HCT116 (cell line): ENCODE data around the gene TMEM11. TPM values are rescaled to one million over a fixed set of nuclear protein-coding genes. Genes with fewer than 3 reads are reported as not detected.

Experiments used
- ATAC-seq: fragments of 200-7000 bp; cut with Tn5 transposase; 2 replicates; pipeline ENCODE4 v1.9.1; 2020; ENCODE audit warnings: mild to moderate bottlenecking, moderate library complexity
- BruUV-seq: library from RNA; stranded (reverse); fragments of 400-500 nt; replicated peaks from 2 replicates; lab custom pipeline; 2021; lab: Mats Ljungman, UMichigan
- CTCF ChIA-PET: fragments of 300-600 bp; sonication (Branson Sonifier 250); formaldehyde crosslinking; loops from one replicate; lab custom pipeline; 2021; ENCODE audit warnings: antibody characterized with exemption; lab: Charles Lee
- POLR2A ChIA-PET: fragments of 300-600, 350-600 bp; sonication (Branson Sonifier 250); formaldehyde crosslinking; loops from one replicate; lab custom pipeline; 2021; ENCODE audit warnings: antibody characterized with exemption; lab: Charles Lee
- RAD21 ChIA-PET, 2 experiments: fragments of 300-600 bp; sonication (Branson Sonifier 250); formaldehyde crosslinking; loops; one replicate each; lab custom pipeline; 2023; ENCODE audit warnings: low total read pairs in 2 of 2; ENCODE audit not compliant: uncharacterized antibody in 2 of 2, unreplicated experiment in 2 of 2, low non-redundant PET in 1 of 2; lab: Charles Lee
- DNase-seq: peaks from one replicate; pipeline ENCODE4 v3.0.0-alpha.2; 2010; ENCODE audit warnings: low read depth, low spot score
- H2AFZ ChIP-seq: fragments of 200-600 bp; shearing (Covaris generic), sonication (generic); 2 replicates; pipeline ENCODE4 v1.6.1; 2017; ENCODE audit warnings: low read depth, mixed run types, mixed read lengths, antibody characterized with exemption, low read length; ENCODE audit not compliant: poor library complexity, severe bottlenecking
- H3K27ac ChIP-seq: 2 replicates; pipeline ENCODE4 v1.5.1; 2012; ENCODE audit warnings: low read depth, low read length
- H3K27me3 ChIP-seq: fragments of 200-600 bp; sonication (generic); 2 replicates; pipeline ENCODE4 v1.6.1; 2016; ENCODE audit warnings: mixed run types, low read length, mixed read lengths; ENCODE audit not compliant: insufficient read depth
- H3K36me3 ChIP-seq, 2 experiments: fragments of 200-500 bp in 1 of 2; fragments of 200-600 bp in 1 of 2; sonication (Bioruptor generic) in 1 of 2; sonication (generic) in 1 of 2; 2 replicates each; pipeline versions ENCODE4 v1.5.1 to v1.6.1; 2014 to 2016; ENCODE audit warnings: low read length in 2 of 2, inconsistent platforms in 1 of 2, mixed read lengths in 1 of 2, mixed run types in 1 of 2; ENCODE audit not compliant: insufficient read depth in 2 of 2, control insufficient read depth in 1 of 2
- H3K4me1 ChIP-seq, 2 experiments: fragments of 200-600 bp in 1 of 2; sonication (generic) in 1 of 2; 2 replicates each; pipeline versions ENCODE4 v1.5.1 to v1.6.1; 2012 to 2017; ENCODE audit warnings: low read length in 2 of 2, inconsistent platforms in 1 of 2, mild to moderate bottlenecking in 1 of 2, mixed read lengths in 1 of 2, mixed run types in 1 of 2, moderate library complexity in 1 of 2; ENCODE audit not compliant: insufficient read depth in 2 of 2, control insufficient read depth in 1 of 2
- H3K4me2 ChIP-seq: fragments of 200-600 bp; sonication (generic); 2 replicates; pipeline ENCODE4 v1.6.1; 2017; ENCODE audit warnings: mixed run types, low read length, mixed read lengths
- H3K4me3 ChIP-seq, 2 experiments: fragments of 200-600 bp in 1 of 2; sonication (generic) in 1 of 2; replicated peaks in 1 of 2; 2 replicates each; pipeline ENCODE4 v1.5.1; 2011 to 2016; ENCODE audit warnings: low read length in 2 of 2, control low read depth in 1 of 2, low read depth in 1 of 2, mild to moderate bottlenecking in 1 of 2, mixed read lengths in 1 of 2, mixed run types in 1 of 2
- H3K79me2 ChIP-seq: fragments of 200-600 bp; sonication (generic); 2 replicates; pipeline ENCODE4 v1.6.1; 2017; ENCODE audit warnings: mild to moderate bottlenecking, mixed run types, low read length, moderate library complexity, mixed read lengths; ENCODE audit not compliant: insufficient read depth
- H3K9ac ChIP-seq: fragments of 200-600 bp; sonication (generic); 2 replicates; pipeline ENCODE4 v1.6.1; 2016; ENCODE audit warnings: low read length, mixed read lengths
- H3K9me2 ChIP-seq: fragments of 200-600 bp; sonication (generic), shearing (Covaris generic); 2 replicates; pipeline ENCODE4 v1.6.1; 2017; ENCODE audit warnings: mixed run types, mild to moderate bottlenecking, moderate library complexity; ENCODE audit not compliant: insufficient read depth
- H3K9me3 ChIP-seq, 2 experiments: fragments of 200-500 bp in 1 of 2; fragments of 200-600 bp in 1 of 2; sonication (Bioruptor generic) in 1 of 2; sonication (generic) in 1 of 2; 2 replicates each; pipeline ENCODE4 v1.6.1; 2014 to 2017; ENCODE audit warnings: low read length in 2 of 2, mixed read lengths in 2 of 2, inconsistent platforms in 1 of 2, low read depth in 1 of 2, mild to moderate bottlenecking in 1 of 2, mixed run types in 1 of 2, moderate library complexity in 1 of 2; ENCODE audit not compliant: control insufficient read depth in 1 of 2, insufficient read depth in 1 of 2
- H4K20me1 ChIP-seq: fragments of 200-600 bp; sonication (generic), shearing (Covaris generic); 2 replicates; pipeline ENCODE4 v1.6.1; 2017; ENCODE audit warnings: mixed run types, mild to moderate bottlenecking, moderate library complexity; ENCODE audit not compliant: insufficient read depth
- CEBPB ChIP-seq: IDR thresholded peaks from 2 replicates; pipeline ENCODE4 v1.6.1; 2012; ENCODE audit warnings: low read depth
- EGR1 ChIP-seq: IDR thresholded peaks from 2 replicates; pipeline ENCODE4 v1.6.1; 2012; ENCODE audit warnings: low read depth
- ELF1 ChIP-seq: IDR thresholded peaks from 2 replicates; pipeline ENCODE4 v1.6.1; 2012; ENCODE audit warnings: low read depth, borderline replicate concordance
- EZH2phosphoT487 ChIP-seq: fragments of 200-600 bp; IDR thresholded peaks from 2 replicates; pipeline ENCODE4 v1.6.1; 2018; ENCODE audit warnings: antibody characterized with exemption, borderline replicate concordance
- JUND ChIP-seq: IDR thresholded peaks from 2 replicates; pipeline ENCODE4 v1.6.1; 2012
- POLR2A ChIP-seq: IDR thresholded peaks from 2 replicates; pipeline ENCODE4 v1.7.0; 2011; ENCODE audit warnings: borderline replicate concordance; ENCODE audit not compliant: insufficient read depth, insufficient read length; ENCODE audit errors: extremely low read depth
- POLR2AphosphoS5 ChIP-seq: IDR thresholded peaks from 2 replicates; pipeline ENCODE4 v1.6.1; 2011; ENCODE audit warnings: mild to moderate bottlenecking, low read depth, low read length, moderate library complexity
- RAD21 ChIP-seq: IDR thresholded peaks from 2 replicates; pipeline ENCODE4 v1.6.1; 2012; ENCODE audit warnings: low read depth, mild to moderate bottlenecking
- SRF ChIP-seq: IDR thresholded peaks from 2 replicates; pipeline ENCODE4 v1.6.1; 2012; ENCODE audit warnings: low read depth
- TCF7L2 ChIP-seq: IDR thresholded peaks from 2 replicates; pipeline ENCODE4 v1.7.0; 2011; ENCODE audit warnings: borderline replicate concordance, inconsistent platforms; ENCODE audit not compliant: insufficient read depth, insufficient read length; ENCODE audit errors: extremely low read depth
- ZFX ChIP-seq: fragments of 450-650 bp; IDR thresholded peaks from 2 replicates; pipeline ENCODE4 v1.6.1; 2017
- intact Hi-C: fragments of 100-400 bp; cut with micrococcal nuclease; formaldehyde crosslinking; loops from 2 replicates; pipeline ENCODE4 v1.10.0; 2022
- total RNA-seq: library from RNA; stranded (reverse); gene quantifications from one replicate; pipeline ENCODE4 v1.2.1, GENCODE V29; 2021; ENCODE audit not compliant: unreplicated experiment
- TF ChIP-seq, protein P1 (sequence below): IDR thresholded peaks from 2 replicates; pipeline ENCODE4 v1.6.1; 2012
- TF ChIP-seq, protein P2 (sequence below): IDR thresholded peaks from 2 replicates; pipeline ENCODE4 v1.6.1; 2011; ENCODE audit warnings: mild to moderate bottlenecking, low read length, moderate library complexity; ENCODE audit not compliant: insufficient replicate concordance; ENCODE audit errors: extremely low read depth
- TF ChIP-seq, protein P3 (sequence below): IDR thresholded peaks from 2 replicates; pipeline ENCODE4 v1.6.1; 2012
- TF ChIP-seq, protein P4 (sequence below): IDR thresholded peaks from 2 replicates; pipeline ENCODE4 v1.6.1; 2012; ENCODE audit warnings: low read depth

Gene TMEM11
- total RNA-seq, 1 experiment from 2014 or later = 31.0 TPM

DNA sequence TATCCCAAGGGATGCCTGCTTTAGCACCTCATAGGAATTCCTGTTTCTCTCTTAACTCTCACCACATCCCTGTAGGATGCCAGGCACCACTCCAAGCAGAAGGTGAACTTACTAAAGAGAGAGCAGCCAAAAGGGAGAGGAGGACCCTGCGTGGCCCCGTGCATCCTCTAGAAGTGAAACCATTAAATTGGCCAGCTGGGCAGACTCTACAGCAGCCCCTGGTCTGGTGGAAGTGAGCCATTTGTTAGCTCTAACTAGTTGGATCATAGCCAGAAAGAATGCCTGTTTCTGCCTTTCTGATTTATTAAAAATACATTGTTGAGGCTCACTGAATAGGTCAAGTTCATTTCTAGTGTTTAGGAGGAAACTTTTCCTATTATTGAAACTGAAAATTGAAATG lies 22.3 kb downstream of the TMEM11 start:
- Histone ChIP-seq H3K4me2 (no peak overlapping the region), H3K4me3 (no peak overlapping the region), H3K36me3 (peaks cover 0 to under 1% of the 10 kb centered on the region in 2 experiments; a peak in 1 of 4 replicates), H3K27ac (no peak overlapping the region), H3K9me3 (no peaks in the 10 kb centered on the region), H2AFZ (no peak overlapping the region), H3K4me1 (peaks cover 0 to 6% of the 10 kb centered on the region in 2 experiments; a peak in 1 of 4 replicates), H3K9ac (no peak overlapping the region), H3K9me2 (no peaks in the 10 kb centered on the region), H3K79me2 (no peaks in the 10 kb centered on the region), H4K20me1 (no peaks in the 10 kb centered on the region), H3K27me3 (no peaks in the 10 kb centered on the region)
- no peak for DNase-seq
- intact Hi-C loops = no loop called here
- ChIA-PET CTCF (no interaction called here), RAD21 (no interaction called here), POLR2A (no interaction called here)
- TF ChIP-seq JUND (no peak), POLR2A (no peak), RAD21 (no peak), ZFX (no peak), ELF1 (no peak), EGR1 (no peak), TCF7L2 (no peak), CEBPB (no peak), EZH2phosphoT487 (no peak), SRF (no peak), POLR2AphosphoS5 (no peak)
- TF ChIP-seq, protein P1, sequence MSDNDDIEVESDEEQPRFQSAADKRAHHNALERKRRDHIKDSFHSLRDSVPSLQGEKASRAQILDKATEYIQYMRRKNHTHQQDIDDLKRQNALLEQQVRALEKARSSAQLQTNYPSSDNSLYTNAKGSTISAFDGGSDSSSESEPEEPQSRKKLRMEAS = no peak
- TF ChIP-seq, protein P2, sequence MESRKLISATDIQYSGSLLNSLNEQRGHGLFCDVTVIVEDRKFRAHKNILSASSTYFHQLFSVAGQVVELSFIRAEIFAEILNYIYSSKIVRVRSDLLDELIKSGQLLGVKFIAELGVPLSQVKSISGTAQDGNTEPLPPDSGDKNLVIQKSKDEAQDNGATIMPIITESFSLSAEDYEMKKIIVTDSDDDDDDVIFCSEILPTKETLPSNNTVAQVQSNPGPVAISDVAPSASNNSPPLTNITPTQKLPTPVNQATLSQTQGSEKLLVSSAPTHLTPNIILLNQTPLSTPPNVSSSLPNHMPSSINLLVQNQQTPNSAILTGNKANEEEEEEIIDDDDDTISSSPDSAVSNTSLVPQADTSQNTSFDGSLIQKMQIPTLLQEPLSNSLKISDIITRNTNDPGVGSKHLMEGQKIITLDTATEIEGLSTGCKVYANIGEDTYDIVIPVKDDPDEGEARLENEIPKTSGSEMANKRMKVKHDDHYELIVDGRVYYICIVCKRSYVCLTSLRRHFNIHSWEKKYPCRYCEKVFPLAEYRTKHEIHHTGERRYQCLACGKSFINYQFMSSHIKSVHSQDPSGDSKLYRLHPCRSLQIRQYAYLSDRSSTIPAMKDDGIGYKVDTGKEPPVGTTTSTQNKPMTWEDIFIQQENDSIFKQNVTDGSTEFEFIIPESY = no peak
- TF ChIP-seq, protein P3, sequence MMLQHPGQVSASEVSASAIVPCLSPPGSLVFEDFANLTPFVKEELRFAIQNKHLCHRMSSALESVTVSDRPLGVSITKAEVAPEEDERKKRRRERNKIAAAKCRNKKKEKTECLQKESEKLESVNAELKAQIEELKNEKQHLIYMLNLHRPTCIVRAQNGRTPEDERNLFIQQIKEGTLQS = no peak
- TF ChIP-seq, protein P4, sequence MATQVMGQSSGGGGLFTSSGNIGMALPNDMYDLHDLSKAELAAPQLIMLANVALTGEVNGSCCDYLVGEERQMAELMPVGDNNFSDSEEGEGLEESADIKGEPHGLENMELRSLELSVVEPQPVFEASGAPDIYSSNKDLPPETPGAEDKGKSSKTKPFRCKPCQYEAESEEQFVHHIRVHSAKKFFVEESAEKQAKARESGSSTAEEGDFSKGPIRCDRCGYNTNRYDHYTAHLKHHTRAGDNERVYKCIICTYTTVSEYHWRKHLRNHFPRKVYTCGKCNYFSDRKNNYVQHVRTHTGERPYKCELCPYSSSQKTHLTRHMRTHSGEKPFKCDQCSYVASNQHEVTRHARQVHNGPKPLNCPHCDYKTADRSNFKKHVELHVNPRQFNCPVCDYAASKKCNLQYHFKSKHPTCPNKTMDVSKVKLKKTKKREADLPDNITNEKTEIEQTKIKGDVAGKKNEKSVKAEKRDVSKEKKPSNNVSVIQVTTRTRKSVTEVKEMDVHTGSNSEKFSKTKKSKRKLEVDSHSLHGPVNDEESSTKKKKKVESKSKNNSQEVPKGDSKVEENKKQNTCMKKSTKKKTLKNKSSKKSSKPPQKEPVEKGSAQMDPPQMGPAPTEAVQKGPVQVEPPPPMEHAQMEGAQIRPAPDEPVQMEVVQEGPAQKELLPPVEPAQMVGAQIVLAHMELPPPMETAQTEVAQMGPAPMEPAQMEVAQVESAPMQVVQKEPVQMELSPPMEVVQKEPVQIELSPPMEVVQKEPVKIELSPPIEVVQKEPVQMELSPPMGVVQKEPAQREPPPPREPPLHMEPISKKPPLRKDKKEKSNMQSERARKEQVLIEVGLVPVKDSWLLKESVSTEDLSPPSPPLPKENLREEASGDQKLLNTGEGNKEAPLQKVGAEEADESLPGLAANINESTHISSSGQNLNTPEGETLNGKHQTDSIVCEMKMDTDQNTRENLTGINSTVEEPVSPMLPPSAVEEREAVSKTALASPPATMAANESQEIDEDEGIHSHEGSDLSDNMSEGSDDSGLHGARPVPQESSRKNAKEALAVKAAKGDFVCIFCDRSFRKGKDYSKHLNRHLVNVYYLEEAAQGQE = no peak
- BruUV-seq = no TSS peak
- ATAC-seq = no peak
